CD4-positive, alpha-beta T cell treated with Interferon alpha-2 for 1 hour (primary cell): ENCODE data around the gene ITM2B.
"Not testable (repeated sequence)": the region's sequence is repeated elsewhere in the genome, so short reads cannot be mapped to it uniquely, and the experiment has no call there.

Source experiments
- DNase-seq, 2 donors: peaks; one replicate each; pipeline ENCODE4 v3.0.0-alpha.2; 2020 to 2022

Gene ITM2B

GRCh38 chr13:48233046-48233888 lies at the start of gene ITM2B:
TSS of gene ITM2B (plus strand) at chr13:48233206. CDS start at chr13:48233361, 155 bp downstream.
- DNase-seq: peak; percentile 66 to 73

- DNase-seq: no peak
Measured at GRCh38 chr13:48184260-48184659, 48.7 kb upstream of the ITM2B start.

GRCh38 chr13:48185018-48185417 lies 48.0 kb upstream of the ITM2B start:
- DNase-seq: no peak

DNA sequence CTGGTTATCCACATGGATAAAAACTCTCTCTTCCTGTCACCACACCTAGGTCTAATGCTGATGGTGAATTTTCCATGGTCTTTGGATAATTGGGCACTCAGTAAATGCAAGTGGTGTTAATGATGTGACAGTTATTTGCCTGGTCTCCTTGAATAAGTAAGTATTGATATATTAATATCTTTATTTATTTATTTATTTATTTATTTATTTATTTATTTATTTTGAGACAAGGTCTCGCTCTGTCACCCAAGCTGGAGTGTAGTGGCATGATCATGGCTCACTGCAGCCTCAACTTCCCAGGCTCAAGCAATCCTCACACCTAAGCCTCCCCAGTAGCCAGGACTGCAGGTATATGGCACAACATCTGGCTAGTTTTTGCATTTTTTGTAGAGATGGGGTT lies 46.3 kb upstream of the ITM2B start:
- DNase-seq: no peak

GRCh38 chr13:48188131-48188530 lies 44.9 kb upstream of the ITM2B start:
- no peak for DNase-seq

DNA sequence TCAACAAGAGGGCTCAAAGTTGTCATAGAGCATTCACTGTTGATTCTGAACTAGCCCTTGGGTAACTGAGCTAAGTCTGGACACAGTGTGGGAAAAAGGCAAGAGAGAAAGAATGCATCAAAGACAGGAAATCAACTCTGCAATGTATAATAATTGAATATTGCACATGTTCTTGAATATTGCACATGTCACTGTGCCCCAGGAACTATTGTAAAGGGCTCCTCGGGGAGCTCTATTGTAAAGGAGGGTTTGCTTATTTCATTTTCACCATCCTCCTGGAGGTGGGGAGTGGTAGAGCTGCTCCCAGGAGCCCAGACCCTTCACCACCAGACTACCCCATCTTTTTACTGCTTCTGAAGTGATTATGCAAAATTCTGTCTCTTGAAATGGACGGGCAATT lies 44.4 kb upstream of the ITM2B start:
- no peak for DNase-seq

GRCh38 chr13:48189171-48189570 lies 43.8 kb upstream of the ITM2B start:
- no peak for DNase-seq

GRCh38 chr13:48192411-48192935 lies 40.5 kb upstream of the ITM2B start:
- DNase-seq: no peak

DNA sequence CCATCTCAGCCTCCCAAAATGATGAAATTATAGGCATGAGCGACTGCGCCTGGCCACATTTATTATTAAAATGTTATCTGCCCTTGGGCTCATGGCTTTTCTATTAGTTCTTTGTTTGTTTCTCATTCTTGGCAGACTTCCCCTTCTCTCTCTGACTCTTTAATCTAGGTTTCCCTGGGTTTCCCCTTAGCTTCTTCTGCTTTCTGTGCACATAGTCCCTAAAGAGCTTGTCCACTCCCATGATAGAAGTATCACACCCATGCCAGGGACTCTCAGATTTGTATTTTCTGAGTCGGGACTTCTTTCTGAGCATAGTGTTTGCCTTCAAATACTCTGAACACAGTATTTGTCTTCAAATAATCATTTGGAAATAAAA lies 38.6 kb upstream of the ITM2B start:
- DNase-seq: peak in 1 of 2 donors; percentile 9

DNA sequence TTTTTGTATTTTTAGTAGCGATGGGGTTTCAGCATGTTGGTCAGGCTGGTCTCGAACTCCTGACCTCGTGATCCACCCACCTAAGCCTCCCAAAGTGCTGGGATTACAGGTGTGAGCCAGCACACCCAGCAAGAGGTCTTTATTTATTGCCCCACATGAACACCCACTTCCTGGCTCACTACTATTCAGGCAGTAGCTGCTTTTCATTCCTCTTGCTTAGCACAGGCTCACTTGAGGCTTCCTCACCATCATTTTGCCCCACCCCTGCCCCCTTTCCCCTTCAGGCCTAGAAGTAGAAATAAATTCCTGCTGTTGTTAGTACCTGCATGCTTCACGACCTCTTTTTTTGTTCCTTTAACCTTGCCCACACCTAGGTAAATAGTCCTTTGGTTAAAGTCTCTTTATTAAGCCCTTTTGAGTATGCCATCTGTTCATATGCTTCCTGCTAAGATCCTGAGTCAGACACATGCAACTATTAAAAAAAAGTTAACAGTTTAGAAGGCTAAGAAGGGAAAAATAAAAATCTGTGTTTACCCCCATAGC lies 33.5 kb upstream of the ITM2B start:
- DNase-seq: no peak

DNA sequence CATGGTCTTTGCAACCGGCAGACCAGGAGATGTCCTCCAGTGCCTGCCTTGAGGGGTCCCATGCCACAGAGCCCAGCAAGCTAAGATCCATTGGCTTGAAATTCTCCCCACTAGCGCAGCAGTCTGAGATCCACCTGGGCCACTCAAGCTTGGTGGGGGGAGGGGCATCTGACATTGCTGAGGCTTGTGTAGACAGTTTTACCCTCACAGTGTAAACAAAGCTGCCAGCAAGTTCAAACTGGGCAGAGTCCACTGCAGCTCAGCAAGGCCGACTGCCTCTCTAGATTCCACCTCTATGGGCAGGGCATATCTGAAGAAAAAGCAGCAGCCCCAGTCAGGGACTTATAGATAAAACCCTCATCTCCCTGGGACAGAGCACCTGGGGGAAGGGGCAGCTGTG lies 32.0 kb upstream of the ITM2B start:
- DNase-seq: no peak

DNA sequence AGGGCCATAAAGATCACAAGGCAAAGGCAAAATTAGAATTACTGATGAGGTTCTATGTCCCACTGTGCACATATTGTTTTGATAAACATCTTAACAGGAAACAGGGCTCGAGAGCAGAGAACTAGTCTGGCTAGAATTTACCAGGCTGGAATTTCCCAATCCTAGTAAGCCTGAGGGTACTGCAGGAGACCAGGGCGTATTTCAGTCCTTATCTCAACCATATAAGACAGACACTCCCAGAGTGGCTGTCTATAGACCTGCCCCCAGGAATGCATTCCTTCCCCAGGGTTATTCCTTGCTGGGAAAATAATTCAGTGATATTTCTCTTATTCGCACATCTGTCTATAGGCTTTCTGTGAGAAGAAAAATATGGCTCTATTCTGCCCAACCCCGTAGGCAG lies 25.8 kb upstream of the ITM2B start:
- DNase-seq: not testable (repeated sequence)

- DNase-seq: no peak
Measured at GRCh38 chr13:48210178-48210577, 22.8 kb upstream of the ITM2B start.

GRCh38 chr13:48214519-48215121 lies 18.4 kb upstream of the ITM2B start:
- peak in 1 of 2 donors; percentile 26 for DNase-seq

DNA sequence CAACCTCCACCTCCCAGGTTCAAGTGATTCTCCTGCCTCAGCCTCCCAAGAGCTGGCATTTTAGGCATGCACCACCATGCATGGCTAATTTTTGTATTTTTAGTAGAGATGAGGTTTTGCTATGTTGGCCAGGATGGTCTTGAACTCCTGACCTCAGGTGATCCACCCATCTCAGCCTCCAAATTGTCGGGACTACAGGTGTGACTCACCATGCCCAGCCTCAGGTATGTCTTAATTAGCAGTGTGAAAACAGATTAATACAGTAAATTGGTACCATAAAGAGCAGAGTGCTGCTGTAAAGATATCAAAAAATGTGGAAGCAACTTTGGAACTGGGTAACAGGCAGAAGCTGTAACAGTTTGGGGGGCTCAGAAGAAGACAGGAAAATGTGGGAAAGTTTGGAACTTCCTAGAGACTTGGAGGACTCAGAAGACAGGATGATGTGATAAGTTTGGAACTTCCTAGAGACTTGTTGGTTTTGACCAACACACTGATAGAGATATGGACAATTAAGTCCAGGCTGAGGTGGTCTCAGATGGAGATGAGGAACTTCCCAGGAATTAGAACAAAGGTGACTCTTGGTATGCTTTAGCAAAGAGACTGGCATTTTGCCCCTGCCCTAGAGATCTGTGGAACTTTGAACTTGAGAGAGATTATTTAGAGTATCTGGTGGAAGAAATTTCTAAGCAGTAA lies 17.3 kb upstream of the ITM2B start:
- not testable (repeated sequence) for DNase-seq

DNA sequence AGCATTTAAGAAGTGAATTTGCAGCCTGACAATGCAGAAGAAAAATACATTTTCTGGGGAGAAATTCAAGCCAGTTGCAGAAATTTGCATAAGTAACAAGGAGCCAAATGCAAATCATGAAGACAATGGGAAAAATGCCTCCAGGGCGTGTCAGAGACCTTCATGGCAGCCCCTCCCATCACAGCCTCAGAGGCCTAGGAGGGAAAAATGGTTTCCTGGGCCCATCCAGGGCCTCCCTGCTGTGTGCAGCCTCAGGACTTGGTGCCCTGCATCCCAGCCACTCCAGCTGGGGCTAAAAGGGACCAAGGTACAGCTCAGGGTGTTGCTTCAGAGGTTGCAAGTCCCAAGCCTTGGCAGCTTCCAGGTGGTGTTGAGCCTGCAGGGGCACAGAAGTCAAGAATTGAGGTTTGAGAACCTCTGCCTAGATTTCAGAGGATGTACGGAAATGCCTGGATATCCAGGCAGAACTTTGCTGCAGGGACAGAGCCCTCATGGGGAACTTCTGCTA lies 16.7 kb upstream of the ITM2B start:
- no peak for DNase-seq

DNA sequence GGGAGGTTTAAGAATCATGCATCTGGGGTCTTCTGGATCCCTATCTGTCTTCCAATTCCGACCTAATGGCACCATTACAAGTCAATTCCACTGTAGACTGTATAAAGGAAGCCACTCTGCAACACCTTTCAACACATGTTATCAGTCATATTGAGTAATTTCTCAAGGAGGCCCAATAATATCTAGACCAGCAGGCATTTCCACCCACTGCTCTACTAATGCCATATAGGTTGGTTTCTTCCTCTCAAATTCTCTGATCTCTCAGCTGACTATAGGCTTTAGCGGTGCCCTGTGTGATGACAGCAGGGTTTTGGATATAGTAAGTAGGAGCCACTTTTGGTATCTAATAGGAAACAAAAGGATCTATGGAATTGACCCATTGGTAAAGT lies 12.4 kb upstream of the ITM2B start:
- DNase-seq: peak in 1 of 2 donors; percentile 26

DNA sequence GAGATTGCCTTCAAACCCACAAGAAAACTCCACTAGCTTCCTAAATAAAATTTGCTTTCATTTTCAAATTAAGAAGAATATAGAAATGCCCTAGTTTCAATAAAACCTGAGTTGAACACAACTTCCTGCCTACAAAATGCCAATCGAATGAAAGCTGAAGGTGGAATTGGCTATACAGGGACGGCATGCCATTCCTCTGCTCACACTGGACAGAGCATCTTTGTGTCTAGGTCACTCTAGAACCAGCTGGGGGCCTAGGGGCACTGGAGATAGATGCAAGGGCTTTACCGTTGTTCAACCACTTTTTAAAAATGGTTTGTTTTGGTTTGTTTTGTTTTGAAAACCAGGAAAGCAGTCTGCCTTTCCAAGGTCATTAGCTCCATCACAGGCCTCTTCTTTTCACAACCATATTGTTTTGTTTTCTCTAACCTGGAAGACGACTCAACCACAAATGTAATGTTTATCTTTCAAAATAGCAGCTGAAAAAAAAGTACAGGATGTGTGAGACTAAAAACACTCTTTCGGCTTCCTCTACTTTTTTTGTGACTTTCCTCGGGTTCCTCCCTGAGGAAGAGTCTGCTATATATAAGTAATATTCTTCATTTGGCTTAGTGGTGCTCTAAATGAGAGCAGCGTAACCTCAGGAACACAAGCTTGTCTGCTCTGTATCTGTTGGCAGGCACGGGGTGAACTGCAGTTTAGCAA lies 11.9 kb upstream of the ITM2B start:
- peak in 1 of 2 donors; percentile 46 for DNase-seq

- no peak for DNase-seq
Measured at GRCh38 chr13:48221686-48222187, 11.3 kb upstream of the ITM2B start.

- DNase-seq: peak in 1 of 2 donors; percentile 31
Measured at GRCh38 chr13:48222358-48223301, 10.4 kb upstream of the ITM2B start.

DNA sequence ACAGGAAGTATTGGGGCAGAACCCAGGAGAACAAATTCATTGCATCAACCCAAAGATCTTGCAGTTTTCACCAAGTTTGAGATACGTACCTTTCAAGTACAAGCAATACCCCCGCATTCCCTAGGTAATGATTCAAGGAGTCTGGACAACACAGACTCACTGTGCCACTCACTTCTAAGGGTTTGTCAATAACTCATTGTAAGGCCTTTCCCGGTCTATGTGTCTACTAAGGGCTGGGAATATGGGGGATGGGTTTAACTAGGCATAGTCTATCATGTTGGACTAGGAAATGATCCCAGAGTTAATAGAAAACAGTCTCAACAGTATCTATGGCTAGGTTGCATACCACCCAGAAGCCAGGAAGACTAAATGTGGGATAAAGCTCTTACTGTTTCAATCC lies 8.3 kb upstream of the ITM2B start:
- no peak for DNase-seq
